Liver (tissue), 4 donors: Measurements from ENCODE around the gene BRD2. TPM values are rescaled to one million over a fixed set of nuclear protein-coding genes. Genes with fewer than 3 reads are reported as not detected.

Experiments
- polyA plus RNA-seq, 2 donors: library from polyadenylated mRNA; stranded (reverse) in 1 of 2; unstranded in 1 of 2; fragments of 200-250 nt in 1 of 2; fragments of >200 nt in 1 of 2; fragmentation: Nextera tagmentation in 1 of 2; extraction: Ambion mirVana in 1 of 2; gene quantifications; one replicate each; pipeline versions ENCODE4 v1.2.1 to v1.2.3, GENCODE V29; 2013 to 2015
- total RNA-seq, 2 donors: library from RNA; depleted of rRNA; stranded (reverse); fragments of >200 nt; gene quantifications; one replicate each; pipeline ENCODE4 v1.2.3, GENCODE V29; 2014
- donor health status: healthy.
- donor health status: healthy.
- donor health status: healthy.

BRD2 gene
- total and polyA plus RNA-seq, 4 donors = 29.8 to 100 (median 50.2) TPM

Other genes with a start within 250 kb of the BRD2 start
- under 1 TPM in 1 of 2 donors, not detected in 1; 0.23 TPM for gene HLA-DQA2, start 227.2 kb upstream of the BRD2 start, total RNA-seq
- under 1 TPM; 0.16 to 0.32 TPM for gene HLA-DQA2, start 227.2 kb upstream of the BRD2 start, polyA plus RNA-seq
- gene HLA-DQB2, start 205.1 kb upstream of the BRD2 start, total RNA-seq = not detected
- under 1 TPM in 1 of 2 donors, not detected in 1; 0.32 TPM for gene HLA-DQB2, start 205.1 kb upstream of the BRD2 start, polyA plus RNA-seq
- under 1 TPM in 1 of 2 donors, not detected in 1; 0.25 TPM for gene HLA-DOB, start 151.6 kb upstream of the BRD2 start, total RNA-seq
- gene HLA-DOB, start 151.6 kb upstream of the BRD2 start, polyA plus RNA-seq = under 1 TPM; 0.16 to 0.67 TPM
- 1 to 10 TPM; 5.1 to 7.7 TPM for gene TAP2, start 129.9 kb upstream of the BRD2 start, total RNA-seq
- gene TAP2, start 129.9 kb upstream of the BRD2 start, polyA plus RNA-seq = 10 to 100 TPM in 1 of 2 donors, 1 to 10 TPM in 1; 2.2 to 14.9 TPM
- gene PSMB8, start 124.5 kb upstream of the BRD2 start, total RNA-seq = 10 to 100 TPM; 19.9 to 39.1 TPM
- gene PSMB8, start 124.5 kb upstream of the BRD2 start, polyA plus RNA-seq = 10 to 100 TPM; 49.0 to 75.1 TPM
- 10 to 100 TPM in 1 of 2 donors, 1 to 10 TPM in 1; 9.8 to 18.2 TPM for gene TAP1, start 114.9 kb upstream of the BRD2 start, total RNA-seq
- gene TAP1, start 114.9 kb upstream of the BRD2 start, polyA plus RNA-seq = 10 to 100 TPM; 10.3 to 14.3 TPM
- gene PSMB9, start 114.4 kb upstream of the BRD2 start, total RNA-seq = 10 to 100 TPM; 11.7 to 13.4 TPM
- gene PSMB9, start 114.4 kb upstream of the BRD2 start, polyA plus RNA-seq = 10 to 100 TPM; 27.1 to 31.6 TPM
- gene HLA-DMB, start 27.6 kb upstream of the BRD2 start, total RNA-seq = 10 to 100 TPM in 1 of 2 donors, 1 to 10 TPM in 1; 8.1 to 13.1 TPM
- gene HLA-DMB, start 27.6 kb upstream of the BRD2 start, polyA plus RNA-seq = 1 to 10 TPM; 2.8 to 7.3 TPM
- 1 to 10 TPM; 6.2 to 7.8 TPM for gene HLA-DMA, start 15.5 kb upstream of the BRD2 start, total RNA-seq
- gene HLA-DMA, start 15.5 kb upstream of the BRD2 start, polyA plus RNA-seq = 10 to 100 TPM in 1 of 2 donors, 1 to 10 TPM in 1; 10.0 to 15.1 TPM
- gene HLA-DOA, start 41.0 kb downstream of the BRD2 start, total RNA-seq = 1 to 10 TPM; 1.3 to 3.0 TPM
- gene HLA-DOA, start 41.0 kb downstream of the BRD2 start, polyA plus RNA-seq = 1 to 10 TPM in 1 of 2 donors, under 1 TPM in 1; 0.69 to 1.9 TPM
- gene HLA-DPA1, start 105.1 kb downstream of the BRD2 start, total RNA-seq = 10 to 100 TPM; 27.3 to 31.2 TPM
- gene HLA-DPA1, start 105.1 kb downstream of the BRD2 start, polyA plus RNA-seq = 10 to 100 TPM; 12.0 to 49.3 TPM
- 10 to 100 TPM; 23.4 to 24.5 TPM for gene HLA-DPB1, start 107.4 kb downstream of the BRD2 start, total RNA-seq
- gene HLA-DPB1, start 107.4 kb downstream of the BRD2 start, polyA plus RNA-seq = 10 to 100 TPM; 15.5 to 37.8 TPM
- under 1 TPM; 0.19 to 0.59 TPM for gene COL11A2, start 223.9 kb downstream of the BRD2 start, total RNA-seq
- under 1 TPM; 0.15 to 0.36 TPM for gene COL11A2, start 223.9 kb downstream of the BRD2 start, polyA plus RNA-seq
- gene RXRB, start 232.1 kb downstream of the BRD2 start, total RNA-seq = 10 to 100 TPM in 1 of 2 donors, 1 to 10 TPM in 1; 9.5 to 19.4 TPM
- 10 to 100 TPM in 1 of 2 donors, 1 to 10 TPM in 1; 7.7 to 13.9 TPM for gene RXRB, start 232.1 kb downstream of the BRD2 start, polyA plus RNA-seq
- gene SLC39A7, start 232.3 kb downstream of the BRD2 start, total RNA-seq = 100 to 1,000 TPM in 1 of 2 donors, 10 to 100 TPM in 1; 45.0 to 112 TPM
- gene SLC39A7, start 232.3 kb downstream of the BRD2 start, polyA plus RNA-seq = 10 to 100 TPM in 1 of 2 donors, 1 to 10 TPM in 1; 8.9 to 97.3 TPM
- gene HSD17B8, start 236.1 kb downstream of the BRD2 start, total RNA-seq = 10 to 100 TPM; 24.5 to 31.2 TPM
- 10 to 100 TPM; 43.7 to 52.3 TPM for gene HSD17B8, start 236.1 kb downstream of the BRD2 start, polyA plus RNA-seq
- gene RING1, start 239.9 kb downstream of the BRD2 start, total RNA-seq = 10 to 100 TPM; 11.5 to 19.7 TPM
- gene RING1, start 239.9 kb downstream of the BRD2 start, polyA plus RNA-seq = 10 to 100 TPM in 1 of 2 donors, 1 to 10 TPM in 1; 4.4 to 18.4 TPM